SK-N-SH (cell line): ENCODE measurements around the gene KRTAP4-5.

Source experiments
- FOXJ3 ChIP-seq: sonication (generic); formaldehyde crosslinking; IDR thresholded peaks from 2 replicates; pipeline ENCODE4 v1.5.1; 2020; ENCODE audit warnings: mild to moderate bottlenecking, missing genetic modification reagents
- MAX ChIP-seq: IDR thresholded peaks from 2 replicates; pipeline ENCODE4 v1.4.0; 2012; ENCODE audit warnings: low read depth
- NFIC ChIP-seq: IDR thresholded peaks from 2 replicates; pipeline ENCODE4 v1.4.0; 2012; ENCODE audit warnings: borderline replicate concordance
- POLR2AphosphoS5 ChIP-seq: IDR thresholded peaks from 2 replicates; pipeline ENCODE4 v1.6.1; 2012; ENCODE audit warnings: low read depth, low read length
- RAD21 ChIP-seq: IDR thresholded peaks from 2 replicates; pipeline ENCODE4 v1.6.1; 2012; ENCODE audit warnings: mild to moderate bottlenecking, low read length
- SIN3A ChIP-seq: IDR thresholded peaks from 2 replicates; pipeline ENCODE4 v1.6.1; 2012; ENCODE audit warnings: low read depth, mild to moderate bottlenecking, low read length, moderate library complexity, borderline replicate concordance
- TF ChIP-seq, protein P1 (sequence below): fragments of 200-600 bp; sonication (generic); IDR thresholded peaks from 2 replicates; pipeline ENCODE4 v1.6.1; 2017; ENCODE audit warnings: antibody characterized with exemption, mild to moderate bottlenecking, moderate library complexity
- TF ChIP-seq, protein P2 (sequence below): IDR thresholded peaks from 2 replicates; pipeline ENCODE4 v1.6.1; 2012; ENCODE audit warnings: mild to moderate bottlenecking, low read depth, low read length, moderate library complexity
- TF ChIP-seq, protein P3 (sequence below): IDR thresholded peaks from 2 replicates; pipeline ENCODE4; 2012

- no peak for TF ChIP-seq FOXJ3 (CRISPR knock-in tag)
- TF ChIP-seq POLR2AphosphoS5 = no peak
- TF ChIP-seq NFIC = no peak
- TF ChIP-seq, protein P1, sequence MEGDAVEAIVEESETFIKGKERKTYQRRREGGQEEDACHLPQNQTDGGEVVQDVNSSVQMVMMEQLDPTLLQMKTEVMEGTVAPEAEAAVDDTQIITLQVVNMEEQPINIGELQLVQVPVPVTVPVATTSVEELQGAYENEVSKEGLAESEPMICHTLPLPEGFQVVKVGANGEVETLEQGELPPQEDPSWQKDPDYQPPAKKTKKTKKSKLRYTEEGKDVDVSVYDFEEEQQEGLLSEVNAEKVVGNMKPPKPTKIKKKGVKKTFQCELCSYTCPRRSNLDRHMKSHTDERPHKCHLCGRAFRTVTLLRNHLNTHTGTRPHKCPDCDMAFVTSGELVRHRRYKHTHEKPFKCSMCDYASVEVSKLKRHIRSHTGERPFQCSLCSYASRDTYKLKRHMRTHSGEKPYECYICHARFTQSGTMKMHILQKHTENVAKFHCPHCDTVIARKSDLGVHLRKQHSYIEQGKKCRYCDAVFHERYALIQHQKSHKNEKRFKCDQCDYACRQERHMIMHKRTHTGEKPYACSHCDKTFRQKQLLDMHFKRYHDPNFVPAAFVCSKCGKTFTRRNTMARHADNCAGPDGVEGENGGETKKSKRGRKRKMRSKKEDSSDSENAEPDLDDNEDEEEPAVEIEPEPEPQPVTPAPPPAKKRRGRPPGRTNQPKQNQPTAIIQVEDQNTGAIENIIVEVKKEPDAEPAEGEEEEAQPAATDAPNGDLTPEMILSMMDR = no peak
- TF ChIP-seq RAD21 = no peak
- TF ChIP-seq MAX = no peak
- TF ChIP-seq SIN3A = no peak
- TF ChIP-seq, protein P2, sequence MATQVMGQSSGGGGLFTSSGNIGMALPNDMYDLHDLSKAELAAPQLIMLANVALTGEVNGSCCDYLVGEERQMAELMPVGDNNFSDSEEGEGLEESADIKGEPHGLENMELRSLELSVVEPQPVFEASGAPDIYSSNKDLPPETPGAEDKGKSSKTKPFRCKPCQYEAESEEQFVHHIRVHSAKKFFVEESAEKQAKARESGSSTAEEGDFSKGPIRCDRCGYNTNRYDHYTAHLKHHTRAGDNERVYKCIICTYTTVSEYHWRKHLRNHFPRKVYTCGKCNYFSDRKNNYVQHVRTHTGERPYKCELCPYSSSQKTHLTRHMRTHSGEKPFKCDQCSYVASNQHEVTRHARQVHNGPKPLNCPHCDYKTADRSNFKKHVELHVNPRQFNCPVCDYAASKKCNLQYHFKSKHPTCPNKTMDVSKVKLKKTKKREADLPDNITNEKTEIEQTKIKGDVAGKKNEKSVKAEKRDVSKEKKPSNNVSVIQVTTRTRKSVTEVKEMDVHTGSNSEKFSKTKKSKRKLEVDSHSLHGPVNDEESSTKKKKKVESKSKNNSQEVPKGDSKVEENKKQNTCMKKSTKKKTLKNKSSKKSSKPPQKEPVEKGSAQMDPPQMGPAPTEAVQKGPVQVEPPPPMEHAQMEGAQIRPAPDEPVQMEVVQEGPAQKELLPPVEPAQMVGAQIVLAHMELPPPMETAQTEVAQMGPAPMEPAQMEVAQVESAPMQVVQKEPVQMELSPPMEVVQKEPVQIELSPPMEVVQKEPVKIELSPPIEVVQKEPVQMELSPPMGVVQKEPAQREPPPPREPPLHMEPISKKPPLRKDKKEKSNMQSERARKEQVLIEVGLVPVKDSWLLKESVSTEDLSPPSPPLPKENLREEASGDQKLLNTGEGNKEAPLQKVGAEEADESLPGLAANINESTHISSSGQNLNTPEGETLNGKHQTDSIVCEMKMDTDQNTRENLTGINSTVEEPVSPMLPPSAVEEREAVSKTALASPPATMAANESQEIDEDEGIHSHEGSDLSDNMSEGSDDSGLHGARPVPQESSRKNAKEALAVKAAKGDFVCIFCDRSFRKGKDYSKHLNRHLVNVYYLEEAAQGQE = no peak
- TF ChIP-seq, protein P3, sequence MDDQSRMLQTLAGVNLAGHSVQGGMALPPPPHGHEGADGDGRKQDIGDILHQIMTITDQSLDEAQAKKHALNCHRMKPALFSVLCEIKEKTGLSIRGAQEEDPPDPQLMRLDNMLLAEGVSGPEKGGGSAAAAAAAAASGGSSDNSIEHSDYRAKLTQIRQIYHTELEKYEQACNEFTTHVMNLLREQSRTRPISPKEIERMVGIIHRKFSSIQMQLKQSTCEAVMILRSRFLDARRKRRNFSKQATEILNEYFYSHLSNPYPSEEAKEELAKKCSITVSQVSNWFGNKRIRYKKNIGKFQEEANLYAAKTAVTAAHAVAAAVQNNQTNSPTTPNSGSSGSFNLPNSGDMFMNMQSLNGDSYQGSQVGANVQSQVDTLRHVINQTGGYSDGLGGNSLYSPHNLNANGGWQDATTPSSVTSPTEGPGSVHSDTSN = no peak
These were observed 15.5 kb downstream of the KRTAP4-5 start for GRCh38 chr17:41133880-41134735.
